IPS-15b (cell line): ENCODE data around the gene RRP8.

Experiments used
- H3K27me3 ChIP-seq: one replicate; pipeline ENCODE4 v1.6.1; 2013; ENCODE audit warnings: low read length; ENCODE audit not compliant: control insufficient read depth, insufficient read depth
- H3K36me3 ChIP-seq: one replicate; pipeline ENCODE4 v1.6.1; 2013; ENCODE audit warnings: low read length; ENCODE audit not compliant: control insufficient read depth, insufficient read depth
- H3K4me1 ChIP-seq: one replicate; pipeline ENCODE4 v1.6.1; 2013; ENCODE audit warnings: mild to moderate bottlenecking, low read length; ENCODE audit not compliant: control insufficient read depth, insufficient read depth
- H3K4me3 ChIP-seq: one replicate; pipeline ENCODE4 v1.5.1; 2013; ENCODE audit warnings: low read depth, low read length
- H3K9ac ChIP-seq: one replicate; pipeline ENCODE4 v1.6.1; 2013; ENCODE audit warnings: low read depth, mild to moderate bottlenecking, low read length
- H3K9me3 ChIP-seq: one replicate; pipeline ENCODE4 v1.6.1; 2013; ENCODE audit warnings: mild to moderate bottlenecking, low read length; ENCODE audit not compliant: control insufficient read depth, insufficient read depth

The RRP8 gene

DNA sequence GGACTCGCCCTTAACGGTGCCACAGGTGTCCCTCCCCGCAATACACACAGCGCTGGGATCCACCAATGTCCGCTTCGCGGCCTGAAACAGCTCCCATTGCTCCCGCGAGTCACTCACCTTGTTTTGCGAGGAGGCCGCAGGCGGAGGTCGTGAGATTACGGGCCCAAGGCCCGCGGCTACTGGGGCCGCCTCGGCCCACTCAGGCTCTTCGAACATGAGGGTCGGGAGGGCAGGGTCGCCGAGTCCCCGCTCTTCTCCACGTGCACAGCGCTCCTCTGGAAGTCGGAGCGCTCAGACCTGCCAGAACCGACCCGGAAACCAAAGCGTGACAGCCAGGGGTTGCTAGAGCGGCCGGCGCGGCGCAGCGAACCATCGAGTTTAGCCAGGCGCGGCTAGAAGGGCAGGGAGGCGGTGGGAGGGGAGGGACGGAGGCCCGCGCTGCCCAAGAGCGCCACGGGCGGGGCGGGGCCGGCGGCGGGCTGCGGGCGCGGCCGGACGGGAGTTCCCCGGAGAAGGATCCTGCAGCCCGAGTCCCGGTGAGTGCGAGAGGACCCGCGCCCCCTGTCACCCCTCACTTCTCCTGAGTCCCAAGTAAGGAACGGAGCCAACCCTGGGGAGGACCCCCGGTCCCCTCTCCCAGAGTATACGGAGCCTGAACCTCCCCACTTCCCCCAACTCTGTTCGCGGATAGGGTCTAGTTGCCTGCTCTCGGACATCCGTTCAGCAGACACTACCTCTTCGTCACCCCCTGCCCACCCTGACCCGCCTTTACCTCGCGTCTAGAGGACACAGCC, at the start of gene RRP8, which contains the start of gene ILK:
Gene RRP8, minus strand, starts transcription at position 330 of the 794 bp plus-strand sequence. Its CDS starts 114 bp downstream, at position 216.
Gene ILK, plus strand, starts transcription at position 488 of the 794 bp plus-strand sequence. CDS start 498 bp downstream, outside the sequence.
- Histone ChIP-seq H3K9ac (peak within 1 kb of the TSS; percentile 85), H3K4me1 (peaks cover 14% of the 10 kb centered on the region), H3K4me3 (peak within 1 kb of the TSS; percentile 98), H3K9me3 (no peaks in the 10 kb centered on the region), H3K27me3 (no peaks in the 10 kb centered on the region), H3K36me3 (peaks cover 27% of the 10 kb centered on the region)

DNA sequence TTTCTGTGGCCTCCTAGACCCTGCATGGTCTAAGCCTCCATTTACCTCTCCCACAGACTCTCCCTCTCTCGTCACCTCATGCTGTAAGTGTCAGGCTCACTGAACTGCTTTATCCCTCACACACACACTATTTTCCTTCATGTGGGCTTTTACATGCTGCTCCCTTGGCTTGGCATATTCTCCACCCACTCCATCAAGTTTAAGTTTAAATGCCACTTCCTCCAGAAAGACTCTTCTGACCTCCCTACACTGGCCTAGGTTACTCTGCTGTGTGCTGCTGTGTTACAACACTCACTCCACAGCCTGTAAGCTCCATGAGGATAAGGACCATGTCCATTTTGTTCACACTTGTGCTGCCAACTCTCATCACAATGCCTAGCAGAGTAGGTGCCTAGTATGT, 49.7 kb upstream of the RRP8 start:
- peaks cover 39% of the 10 kb centered on the region for H3K27me3 ChIP-seq
- peaks cover 15% of the 10 kb centered on the region for H3K4me1 ChIP-seq
- H3K9me3 ChIP-seq, result no peaks in the 10 kb centered on the region
- H3K36me3 ChIP-seq, result no peaks in the 10 kb centered on the region
- no peak overlapping the region for H3K9ac ChIP-seq
- H3K4me3 ChIP-seq, result no peak overlapping the region

DNA sequence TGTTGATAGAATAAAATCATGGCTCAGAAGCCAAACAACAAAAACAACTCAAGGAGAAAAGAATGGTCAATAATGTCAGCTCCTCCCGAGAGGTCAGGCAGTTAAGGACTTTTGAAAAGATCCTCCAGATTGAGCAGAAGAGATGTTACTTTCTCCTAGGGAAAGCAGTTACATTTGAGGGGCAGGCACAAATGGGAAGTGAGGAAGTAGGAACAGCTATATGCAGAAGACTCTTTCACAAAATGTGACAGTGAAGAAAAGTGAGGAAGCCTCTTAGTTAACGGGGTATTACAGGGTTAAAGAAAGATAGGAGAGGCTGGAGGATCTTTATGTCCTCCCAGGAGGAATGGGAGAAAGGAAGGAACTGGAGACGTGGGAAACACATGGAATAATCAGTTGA, 48.8 kb upstream of the RRP8 start:
- peaks cover 16% of the 10 kb centered on the region for H3K4me1 ChIP-seq
- H3K9me3 ChIP-seq, result no peaks in the 10 kb centered on the region
- peaks cover 30% of the 10 kb centered on the region for H3K27me3 ChIP-seq
- H3K4me3 ChIP-seq, result no peak overlapping the region
- H3K36me3 ChIP-seq, result no peaks in the 10 kb centered on the region
- H3K9ac ChIP-seq, result no peak overlapping the region

DNA sequence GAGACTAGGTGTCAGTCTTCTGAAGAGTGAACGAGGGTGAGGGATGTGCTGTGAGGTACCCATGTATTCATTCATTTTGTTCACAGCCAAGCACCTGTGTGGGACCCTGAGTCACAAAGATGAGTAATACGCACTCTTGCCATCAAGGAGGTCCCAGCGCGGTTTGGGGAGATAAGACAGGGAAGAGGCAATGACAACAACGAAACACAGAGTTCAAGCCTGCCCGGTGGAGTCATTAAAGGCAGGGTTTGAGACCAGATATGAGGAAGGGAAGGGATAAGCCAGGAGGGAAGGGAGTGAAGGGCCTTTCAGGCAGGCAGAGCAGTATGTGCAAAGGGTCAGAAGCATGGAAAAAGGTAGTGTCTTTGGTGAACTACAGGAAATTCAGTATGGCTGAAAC, 47.6 kb upstream of the RRP8 start:
- Histone ChIP-seq H3K4me1 (peaks cover 15% of the 10 kb centered on the region), H3K4me3 (no peak overlapping the region), H3K36me3 (no peaks in the 10 kb centered on the region), H3K9me3 (no peaks in the 10 kb centered on the region), H3K27me3 (peaks cover 18% of the 10 kb centered on the region), H3K9ac (no peak overlapping the region)

DNA sequence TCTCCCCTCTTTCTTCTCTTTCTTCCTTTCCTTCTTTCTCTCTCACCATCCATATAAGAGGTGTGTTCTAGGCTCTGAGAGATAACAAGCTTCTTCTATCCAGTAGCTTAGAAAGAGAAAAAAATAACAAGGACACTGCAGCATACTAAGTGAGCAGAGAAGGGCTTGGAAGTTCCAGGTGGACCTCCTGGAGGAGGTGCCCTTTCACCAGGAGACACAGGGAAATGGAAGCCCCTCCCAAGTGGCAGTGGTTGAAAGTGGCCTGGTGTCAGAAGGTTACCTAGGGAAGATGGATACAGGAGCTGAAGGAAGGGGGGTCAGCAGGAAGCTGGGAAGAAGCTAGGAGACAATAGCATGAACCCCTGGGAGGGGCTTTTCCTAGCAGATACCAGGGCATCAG, 46.7 kb upstream of the RRP8 start:
- Histone ChIP-seq H3K4me3 (no peak overlapping the region), H3K36me3 (no peaks in the 10 kb centered on the region), H3K9ac (no peak overlapping the region), H3K4me1 (peaks cover 15% of the 10 kb centered on the region), H3K9me3 (no peaks in the 10 kb centered on the region), H3K27me3 (peaks cover 17% of the 10 kb centered on the region)

DNA sequence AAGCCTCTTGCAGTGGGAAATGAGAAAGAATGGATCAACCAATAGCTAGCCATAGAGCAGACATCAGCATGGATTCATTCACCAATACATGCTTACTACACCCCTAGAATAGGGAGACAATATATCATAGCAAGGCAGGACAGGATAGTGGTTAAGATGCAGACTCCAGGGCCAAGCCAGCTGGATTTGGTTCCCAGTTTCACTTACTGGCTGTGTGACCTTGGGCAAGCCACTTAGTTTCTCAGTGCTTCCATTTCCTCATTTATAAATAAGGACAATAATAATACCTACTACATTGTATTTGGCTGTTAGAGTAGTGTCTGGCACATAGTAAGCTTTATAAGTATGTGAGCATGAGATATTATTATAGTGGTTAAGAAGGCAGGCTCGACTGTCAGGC, 45.1 kb upstream of the RRP8 start:
- no peak overlapping the region for H3K9ac ChIP-seq
- H3K27me3 ChIP-seq, result peaks cover 3% of the 10 kb centered on the region
- H3K4me1 ChIP-seq, result peaks cover 7% of the 10 kb centered on the region
- H3K9me3 ChIP-seq, result no peaks in the 10 kb centered on the region
- no peaks in the 10 kb centered on the region for H3K36me3 ChIP-seq
- H3K4me3 ChIP-seq, result no peak overlapping the region

DNA sequence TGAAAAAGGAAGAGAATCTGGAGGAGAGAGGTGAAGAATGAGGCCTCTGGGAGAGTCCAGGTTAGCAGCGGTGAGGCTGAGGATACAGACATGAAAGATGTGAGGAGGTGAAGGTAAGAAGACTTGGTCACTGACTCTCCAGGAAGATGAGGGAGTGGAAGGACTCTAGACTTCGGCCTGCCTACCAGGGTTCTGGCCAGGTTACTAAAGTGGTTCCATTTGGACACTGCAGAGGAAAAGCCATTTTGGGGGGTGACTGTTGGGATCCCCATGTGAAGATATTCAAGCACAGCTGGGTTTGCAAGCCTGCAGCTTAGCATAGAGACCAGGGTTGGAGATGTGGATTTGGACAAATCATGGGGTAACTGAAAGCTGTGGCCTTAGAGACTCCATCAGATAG, 44.4 kb upstream of the RRP8 start:
- no peaks in the 10 kb centered on the region for H3K36me3 ChIP-seq
- H3K27me3 ChIP-seq, result no peaks in the 10 kb centered on the region
- H3K9me3 ChIP-seq, result no peaks in the 10 kb centered on the region
- H3K4me1 ChIP-seq, result peaks cover 7% of the 10 kb centered on the region
- no peak overlapping the region for H3K4me3 ChIP-seq
- H3K9ac ChIP-seq, result no peak overlapping the region

DNA sequence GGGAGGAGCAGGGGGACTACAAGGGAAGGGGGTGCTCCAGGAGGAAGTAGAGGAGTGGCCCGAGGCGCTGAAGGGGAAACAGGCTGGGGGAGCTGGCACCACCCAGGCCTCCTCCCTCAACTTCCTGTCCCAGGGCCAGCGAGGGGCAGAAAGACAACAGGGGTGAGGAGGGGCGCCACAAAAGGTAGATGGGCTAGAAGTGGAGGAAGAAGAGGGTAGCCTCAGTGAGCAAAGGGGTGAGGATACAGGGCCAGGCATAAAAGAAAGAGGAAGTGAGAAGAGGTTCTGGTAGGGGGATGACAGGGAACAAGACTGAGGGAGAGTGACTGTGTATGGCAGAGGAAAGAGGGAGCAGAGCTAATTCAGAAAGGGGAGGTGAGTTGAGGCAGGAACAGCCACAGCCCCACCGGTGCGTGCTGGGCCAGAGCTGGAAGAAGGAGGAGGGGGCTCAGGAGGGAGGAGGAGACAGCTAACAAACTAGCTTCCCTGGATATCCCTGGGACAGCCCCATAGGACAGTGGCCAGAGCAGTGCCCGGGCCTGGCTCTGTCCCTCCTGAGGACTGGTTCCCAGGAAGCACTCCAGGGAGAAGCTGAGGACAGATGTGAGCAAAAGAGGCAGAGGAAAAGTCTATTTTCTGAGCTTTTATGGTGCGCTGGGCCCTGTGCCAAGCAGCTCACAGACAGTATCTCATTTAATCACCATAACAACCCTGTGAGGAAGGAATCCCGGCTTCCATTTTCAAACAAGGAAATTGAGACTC, 43.7 kb upstream of the RRP8 start:
- Histone ChIP-seq H3K27me3 (no peaks in the 10 kb centered on the region), H3K9me3 (no peaks in the 10 kb centered on the region), H3K4me1 (peaks cover 7% of the 10 kb centered on the region), H3K4me3 (no peak overlapping the region), H3K9ac (no peak overlapping the region), H3K36me3 (no peaks in the 10 kb centered on the region)

DNA sequence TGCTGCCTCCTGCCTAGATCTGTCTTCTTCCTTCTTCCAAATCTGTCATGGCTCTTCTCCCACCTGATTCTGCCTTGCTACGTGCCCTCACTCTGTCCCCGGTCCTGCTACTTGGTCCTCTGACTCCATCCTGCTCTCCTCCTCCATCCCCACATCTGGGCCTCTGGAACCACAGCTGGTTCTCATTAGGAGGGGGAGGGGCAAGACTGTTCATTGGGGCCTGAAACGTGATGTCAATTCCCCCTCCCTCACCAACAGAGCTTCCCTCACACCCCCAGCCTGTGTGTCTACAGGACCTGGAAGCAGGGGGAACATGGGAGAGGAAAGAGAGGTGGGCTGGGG, 43.1 kb upstream of the RRP8 start:
- Histone ChIP-seq H3K9me3 (no peaks in the 10 kb centered on the region), H3K4me1 (peaks cover 7% of the 10 kb centered on the region), H3K36me3 (no peaks in the 10 kb centered on the region), H3K4me3 (no peak overlapping the region), H3K27me3 (no peaks in the 10 kb centered on the region), H3K9ac (peak overlapping the region; percentile 17)

DNA sequence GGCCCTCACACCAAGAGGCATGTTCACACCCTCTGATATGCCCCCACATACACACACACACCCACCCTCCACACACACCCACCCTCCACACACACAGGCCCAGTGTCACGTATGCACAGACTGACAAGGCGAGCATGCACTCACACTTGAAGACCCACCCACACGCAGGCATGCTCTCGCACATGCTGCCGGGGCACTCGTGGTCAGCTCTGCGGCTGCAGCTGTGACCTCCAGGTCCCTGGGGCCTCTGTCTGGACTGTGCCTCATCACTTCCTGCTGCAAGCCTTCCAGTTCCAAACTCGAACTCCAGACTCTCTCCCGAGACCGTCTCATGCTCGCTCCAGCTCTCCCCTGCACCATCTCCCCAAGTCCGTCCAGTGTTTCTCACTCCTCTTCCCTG, 42.7 kb upstream of the RRP8 start:
- Histone ChIP-seq H3K27me3 (no peaks in the 10 kb centered on the region), H3K4me1 (peaks cover 7% of the 10 kb centered on the region), H3K4me3 (no peak overlapping the region), H3K36me3 (no peaks in the 10 kb centered on the region), H3K9me3 (no peaks in the 10 kb centered on the region), H3K9ac (no peak overlapping the region)

DNA sequence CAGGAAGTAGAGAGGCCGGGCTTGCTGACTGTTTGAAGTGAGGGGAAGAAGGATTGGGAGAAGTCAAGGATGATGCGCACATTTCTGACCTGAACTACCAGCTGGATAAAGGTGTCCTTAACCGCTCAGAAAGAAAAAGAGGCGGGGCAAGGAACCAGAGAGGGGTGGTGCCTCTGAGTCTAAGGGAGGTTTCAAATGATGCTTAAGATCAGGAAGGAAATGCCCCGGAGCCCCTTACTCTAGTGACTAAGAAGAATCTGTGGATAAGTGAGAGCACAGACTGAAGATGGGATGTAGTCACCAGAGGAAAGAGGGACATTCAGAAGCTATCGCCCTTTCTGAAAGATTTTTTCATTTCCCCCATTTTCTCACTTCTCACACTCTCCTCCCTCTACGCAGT, 39.5 kb upstream of the RRP8 start:
- no peak overlapping the region for H3K4me3 ChIP-seq
- no peak overlapping the region for H3K9ac ChIP-seq
- H3K36me3 ChIP-seq, result no peaks in the 10 kb centered on the region
- H3K27me3 ChIP-seq, result no peaks in the 10 kb centered on the region
- H3K4me1 ChIP-seq, result peaks cover 7% of the 10 kb centered on the region
- no peaks in the 10 kb centered on the region for H3K9me3 ChIP-seq
